GM18508 (cell line): Measurements from ENCODE around the gene SF3B6.
"Not testable (repeated sequence)": the region's sequence is repeated elsewhere in the genome, so short reads cannot be mapped to it uniquely, and the experiment has no call there.

Source experiments
- ATAC-seq: cut with Tn5 transposase; IDR thresholded peaks from one replicate; pipeline ENCODE4 v1.9.1; 2021; ENCODE audit warnings: moderate number of reproducible peaks; ENCODE audit not compliant: insufficient read depth, unreplicated experiment

SF3B6 gene

GRCh38 chr2:24075915-24076848 lies at the start of gene SF3B6:
SF3B6 (minus strand) TSS chr2:24076326; CDS start chr2:24076229, 97 bp downstream.
- peak; percentile 90 for ATAC-seq

- ATAC-seq: no peak
These were observed 47.9 kb upstream of the SF3B6 start for GRCh38 chr2:24123922-24124580.

GRCh38 chr2:24123195-24123921 lies 47.2 kb upstream of the SF3B6 start, which contains the start of the genes FAM228B and PFN4:
FAM228B (plus strand) TSS chr2:24123469; CDS start chr2:24124362, 893 bp downstream.
PFN4 (minus strand) TSS chr2:24123334; CDS start chr2:24122535, 799 bp downstream.
- peak; percentile 40 for ATAC-seq

- no peak for ATAC-seq
These were observed 46.5 kb upstream of the SF3B6 start for GRCh38 chr2:24122366-24123194.

- ATAC-seq: no peak
These were observed 45.3 kb upstream of the SF3B6 start for GRCh38 chr2:24121469-24121868.

- ATAC-seq: no peak
These were observed 44.9 kb upstream of the SF3B6 start for GRCh38 chr2:24121066-24121465.

GRCh38 chr2:24117902-24118301 lies 41.8 kb upstream of the SF3B6 start:
- ATAC-seq: no peak

GRCh38 chr2:24115057-24115456 lies 38.9 kb upstream of the SF3B6 start:
- ATAC-seq: no peak

GRCh38 chr2:24111407-24111901 lies 35.3 kb upstream of the SF3B6 start:
- ATAC-seq: no peak

- ATAC-seq: no peak
These were observed 34.7 kb upstream of the SF3B6 start for GRCh38 chr2:24110660-24111303.

GRCh38 chr2:24109431-24109830 lies 33.3 kb upstream of the SF3B6 start:
- not testable (repeated sequence) for ATAC-seq

- no peak for ATAC-seq
These were observed 31.2 kb upstream of the SF3B6 start for GRCh38 chr2:24107336-24107735.

- no peak for ATAC-seq
These were observed 30.7 kb upstream of the SF3B6 start for GRCh38 chr2:24106786-24107185.

- no peak for ATAC-seq
These were observed 29.7 kb upstream of the SF3B6 start for GRCh38 chr2:24105816-24106215.

- ATAC-seq: no peak
These were observed 28.8 kb upstream of the SF3B6 start for GRCh38 chr2:24104906-24105305.

- no peak for ATAC-seq
These were observed 28.1 kb upstream of the SF3B6 start for GRCh38 chr2:24104110-24104650.

- ATAC-seq: no peak
These were observed 26.6 kb upstream of the SF3B6 start for GRCh38 chr2:24102677-24103076.

- ATAC-seq: no peak
These were observed 25.9 kb upstream of the SF3B6 start for GRCh38 chr2:24101992-24102391.

- not testable (repeated sequence) for ATAC-seq
These were observed 24.6 kb upstream of the SF3B6 start for GRCh38 chr2:24100732-24101131.
